SIG-M5 treated with dmso at 0.1 percent for 504 hours (cell line): ENCODE results near the gene AHNAK2.
A peak's percentile ranks its signal among the peaks of the same experiment; 100 is the strongest.

Source experiments
- DNase-seq: peaks from one replicate; lab custom pipeline; 2025; ENCODE audit not compliant: unreplicated experiment; lab: John Stamatoyannopoulos, UW

The AHNAK2 gene

DNA sequence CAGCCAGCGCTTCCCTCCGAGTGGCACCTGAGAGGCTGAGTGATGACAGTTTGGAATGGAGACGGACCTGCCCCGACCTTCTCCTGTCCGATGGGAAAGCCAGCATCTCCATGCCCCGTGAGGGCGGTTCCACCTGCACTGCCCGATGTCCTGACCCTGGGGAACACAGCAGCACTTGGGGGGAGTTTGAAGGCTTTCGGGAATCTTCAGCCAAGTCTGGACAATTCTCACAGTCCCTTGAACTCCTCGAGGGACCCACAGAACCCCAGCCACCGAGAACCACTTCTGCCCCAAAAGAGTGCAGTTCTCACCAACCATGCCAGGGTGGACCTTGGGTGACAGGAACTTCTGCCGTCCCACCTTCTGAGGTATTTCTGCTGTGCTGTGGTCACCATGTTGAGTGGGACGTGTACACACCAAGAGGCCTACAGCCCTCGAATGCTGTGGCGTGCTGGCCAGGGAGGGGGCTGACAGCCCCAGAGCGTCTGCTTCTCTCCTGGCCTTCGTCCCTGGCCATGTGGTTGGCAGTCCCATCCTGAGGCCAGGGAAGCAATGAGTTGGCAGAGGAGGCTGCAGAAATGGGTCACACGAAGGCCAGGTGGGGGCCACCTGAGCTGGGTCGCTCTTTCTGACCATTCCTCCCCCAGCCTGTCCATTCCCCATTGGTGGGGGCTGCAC is 8.5 kb upstream of the AHNAK2 start:
- DNase-seq = no peak

DNA sequence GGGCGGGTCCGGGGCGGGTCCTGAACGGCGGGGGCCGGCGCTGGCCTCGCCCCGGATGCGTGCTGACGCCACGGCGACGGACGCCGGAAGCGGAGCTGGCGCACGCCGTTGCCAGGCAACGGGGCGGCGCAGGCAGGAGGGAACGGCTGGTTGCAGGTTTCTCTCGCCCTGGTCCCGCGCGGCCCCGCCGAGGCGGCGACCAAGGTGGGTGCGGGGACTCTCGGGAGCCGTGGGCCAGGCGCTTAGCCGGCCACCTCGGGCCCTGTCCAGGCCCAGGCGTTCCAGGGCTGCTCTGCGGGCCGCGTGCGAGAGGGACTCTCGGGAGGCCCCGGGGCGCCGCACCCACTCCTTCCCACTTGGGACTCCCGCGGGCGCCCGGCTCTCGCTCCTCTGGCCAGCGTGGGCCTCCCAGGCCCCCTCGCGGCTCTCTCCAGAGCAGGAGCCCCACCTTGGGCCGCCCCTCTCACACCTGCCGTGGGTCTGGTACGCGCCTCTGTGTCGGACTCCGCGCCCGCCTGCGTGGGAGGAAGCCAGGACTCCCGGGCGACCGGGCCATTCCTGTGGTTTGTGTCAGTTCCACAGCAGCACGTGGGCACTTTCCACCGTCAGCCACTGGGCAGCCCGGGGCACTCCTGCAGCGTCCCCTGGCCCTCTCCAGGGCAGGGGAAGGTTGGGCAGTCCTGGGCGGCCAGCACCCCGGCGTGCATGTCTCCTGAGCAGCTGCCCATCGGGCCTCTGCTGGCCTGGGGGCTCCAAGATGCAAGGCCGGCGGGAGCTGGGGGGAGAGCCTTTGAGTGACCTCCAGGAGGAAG is 7.7 kb upstream of the AHNAK2 start, which contains the start of gene CLBA1:
CLBA1 (plus strand) TSS at position 114 of the 812 bp plus-strand sequence; CDS start at position 758, 644 bp downstream.
- DNase-seq = peak; percentile 79

DNA sequence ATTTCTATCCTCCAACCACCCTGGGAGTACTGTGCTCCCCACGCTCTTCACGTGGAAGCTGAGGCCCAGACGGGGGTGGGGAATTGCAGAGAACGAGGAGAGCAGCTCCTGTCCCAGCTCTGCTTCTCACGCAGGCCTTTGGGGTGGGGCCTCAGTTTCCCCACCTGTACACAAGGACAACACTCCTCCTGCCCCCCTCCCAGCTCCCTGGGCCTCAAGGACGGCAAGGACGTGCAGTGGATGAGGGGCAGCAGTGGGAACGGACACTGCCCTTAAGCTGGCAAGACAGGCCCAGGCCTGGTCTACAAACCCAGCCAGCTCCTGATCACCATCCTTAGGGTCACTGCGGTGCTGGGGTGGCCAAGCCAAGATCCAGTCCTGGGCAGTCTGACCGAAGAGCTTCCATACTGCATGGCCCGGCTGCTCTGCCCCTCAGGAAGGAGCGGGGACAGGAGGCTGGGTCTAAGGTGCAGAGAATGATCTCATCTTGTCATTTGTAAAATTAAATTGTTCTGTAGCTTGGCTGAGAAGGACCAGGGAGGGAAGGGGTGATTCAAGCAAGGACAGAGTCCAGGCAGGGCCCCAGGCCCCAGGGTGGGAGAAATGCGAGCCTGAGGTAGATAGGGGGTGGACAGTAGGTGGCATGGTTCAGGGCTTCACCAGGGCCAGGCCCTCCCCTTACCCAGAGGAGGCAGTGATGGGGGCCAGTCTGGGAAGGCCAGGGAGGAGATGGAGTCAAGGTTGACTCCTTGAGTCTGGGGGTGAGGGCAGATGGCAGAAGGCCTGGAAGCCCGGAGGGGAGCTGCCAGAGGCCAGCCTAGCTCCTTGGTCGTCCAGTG is 6.1 kb upstream of the AHNAK2 start:
- DNase-seq = no peak

DNA sequence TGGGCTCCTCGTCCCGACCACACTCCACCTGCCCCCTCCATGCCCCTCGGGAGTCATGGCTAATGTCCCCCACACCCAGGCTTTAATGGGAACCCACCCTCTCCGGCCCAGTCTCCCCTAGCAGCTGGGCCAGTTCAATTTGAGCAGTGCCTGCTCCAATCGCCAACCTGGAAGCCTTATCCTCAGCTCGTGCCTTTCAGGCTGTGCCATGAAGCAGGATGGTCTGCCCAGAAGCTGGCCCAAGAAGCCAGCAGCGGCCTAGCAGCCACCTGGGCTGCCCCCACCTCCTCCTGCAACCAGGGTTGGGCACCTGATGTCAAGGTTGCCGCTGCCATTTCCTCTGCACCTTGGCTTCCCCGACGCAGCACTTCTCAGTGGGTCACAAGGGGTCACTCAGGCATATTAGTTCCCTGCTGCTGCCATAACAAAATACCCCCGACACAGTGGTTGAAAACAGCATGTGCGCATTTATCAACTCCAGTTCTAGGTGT is 5.1 kb upstream of the AHNAK2 start:
- no peak for DNase-seq

DNA sequence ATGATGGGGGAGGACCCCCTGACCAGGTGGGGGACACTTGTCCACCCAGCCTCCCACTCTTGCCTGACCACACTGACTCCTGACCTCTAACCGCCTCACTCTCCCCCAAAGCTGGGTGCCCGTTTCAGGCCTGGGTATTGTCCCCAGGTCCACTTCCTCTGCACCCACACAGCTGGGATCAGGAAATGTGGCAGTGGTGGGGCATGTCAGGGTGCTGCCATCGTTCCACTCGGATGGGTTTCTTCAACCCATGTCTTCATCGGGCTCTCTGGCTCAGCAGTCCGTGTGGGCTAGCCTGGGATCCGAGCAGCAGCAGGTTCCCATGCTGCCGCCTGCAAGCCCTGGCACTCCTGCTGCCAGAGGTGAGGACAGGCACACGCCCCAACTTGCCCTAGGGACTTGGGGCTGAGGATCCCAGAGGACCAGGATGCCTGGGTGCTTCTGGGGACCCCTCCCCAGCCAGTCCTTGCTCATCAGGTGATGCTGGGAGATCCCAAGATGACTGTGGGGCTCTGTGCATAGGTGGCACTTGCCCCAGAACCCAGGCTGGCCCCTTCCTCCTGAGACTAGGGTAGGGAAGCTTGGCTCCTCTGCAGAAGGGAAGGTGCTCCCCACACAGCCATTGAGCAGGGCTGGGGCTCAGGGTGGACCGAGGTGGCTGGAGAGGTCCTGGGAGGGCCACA is 4.5 kb upstream of the AHNAK2 start:
- DNase-seq = no peak

DNA sequence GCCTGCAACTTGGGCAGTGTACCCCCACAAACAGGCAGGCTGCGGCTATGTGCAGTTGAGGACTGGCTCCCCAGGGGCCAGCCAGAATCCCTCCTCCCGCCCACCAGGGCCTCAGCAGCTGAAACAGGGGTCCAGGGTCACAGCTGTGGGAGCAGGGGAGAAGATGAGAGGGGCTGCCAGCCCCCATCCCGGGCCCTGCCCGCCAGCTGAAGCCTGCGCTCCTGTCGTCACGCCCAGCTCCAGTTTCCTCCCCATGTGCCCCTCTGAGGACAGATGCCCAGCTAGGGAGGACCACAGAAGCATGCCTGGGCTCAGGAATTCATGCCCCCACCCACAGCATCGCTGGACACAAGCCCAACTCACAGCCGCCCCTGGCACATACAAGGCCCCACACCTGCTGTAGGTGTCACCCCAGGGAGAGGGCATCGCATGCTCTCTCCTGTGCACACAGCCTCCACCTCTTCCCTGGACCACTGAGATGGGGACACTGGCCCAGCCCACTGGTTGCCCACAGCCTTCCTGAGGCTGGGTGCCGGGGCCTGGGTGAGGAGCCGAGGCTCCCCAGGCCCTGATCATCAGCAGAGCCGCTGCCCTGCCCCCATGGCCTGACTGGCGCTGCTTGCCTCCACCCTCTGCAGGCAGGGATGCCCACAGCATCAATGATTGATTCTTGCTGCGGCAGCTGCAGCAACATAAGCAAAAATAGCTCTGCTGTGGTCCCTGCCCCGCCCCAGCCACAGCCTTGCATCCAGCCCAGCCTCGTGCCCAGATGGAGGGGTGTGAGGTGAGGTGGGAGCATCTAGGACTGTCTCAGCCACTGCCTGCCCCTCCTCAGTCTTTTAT is 3.7 kb upstream of the AHNAK2 start:
- DNase-seq = no peak

DNA sequence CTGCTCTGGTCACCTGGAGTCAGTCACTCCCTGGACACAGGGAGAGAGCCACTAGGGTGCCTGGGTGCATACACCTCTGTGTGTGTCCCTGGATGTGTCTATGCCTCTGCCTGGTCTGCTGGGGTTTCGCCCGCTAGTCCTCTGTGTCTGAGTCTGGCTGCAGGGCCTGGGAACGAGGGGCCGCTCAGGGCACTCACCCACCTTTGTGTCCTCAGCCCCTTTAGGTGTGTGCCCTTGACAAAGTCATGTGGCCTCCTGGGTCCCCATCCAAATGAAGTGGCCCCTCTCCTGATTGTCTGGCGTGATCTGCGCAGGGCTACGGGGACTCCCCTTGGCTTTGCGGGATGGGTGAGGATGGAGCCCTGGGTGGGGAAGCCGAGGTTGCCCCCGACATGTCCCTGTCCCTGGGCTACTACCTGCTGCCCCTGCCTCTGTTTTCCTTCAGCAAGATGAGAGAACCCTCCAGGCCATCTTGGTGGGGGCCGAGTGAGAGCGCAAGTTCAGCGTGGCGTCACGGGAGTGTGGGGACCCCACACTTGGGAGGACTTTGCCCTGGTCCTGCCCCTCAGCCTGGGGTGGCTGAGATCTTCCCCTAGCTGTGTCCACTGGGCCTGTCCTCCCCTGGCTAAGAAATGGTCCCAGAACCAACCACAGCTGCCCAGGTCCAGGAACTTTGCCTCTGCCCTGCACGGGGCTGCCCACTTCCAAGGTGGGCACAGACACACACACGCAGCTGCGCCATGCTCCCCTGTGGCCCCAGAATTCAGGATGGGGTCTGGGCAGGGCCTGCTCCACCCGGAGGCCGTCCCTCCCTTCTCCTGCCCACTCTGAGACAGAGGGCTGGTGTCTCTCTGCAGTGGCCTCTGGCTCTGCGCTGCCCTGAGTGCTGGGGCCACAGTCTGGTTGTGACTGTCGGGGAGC is 2.7 kb upstream of the AHNAK2 start:
- DNase-seq = no peak

DNA sequence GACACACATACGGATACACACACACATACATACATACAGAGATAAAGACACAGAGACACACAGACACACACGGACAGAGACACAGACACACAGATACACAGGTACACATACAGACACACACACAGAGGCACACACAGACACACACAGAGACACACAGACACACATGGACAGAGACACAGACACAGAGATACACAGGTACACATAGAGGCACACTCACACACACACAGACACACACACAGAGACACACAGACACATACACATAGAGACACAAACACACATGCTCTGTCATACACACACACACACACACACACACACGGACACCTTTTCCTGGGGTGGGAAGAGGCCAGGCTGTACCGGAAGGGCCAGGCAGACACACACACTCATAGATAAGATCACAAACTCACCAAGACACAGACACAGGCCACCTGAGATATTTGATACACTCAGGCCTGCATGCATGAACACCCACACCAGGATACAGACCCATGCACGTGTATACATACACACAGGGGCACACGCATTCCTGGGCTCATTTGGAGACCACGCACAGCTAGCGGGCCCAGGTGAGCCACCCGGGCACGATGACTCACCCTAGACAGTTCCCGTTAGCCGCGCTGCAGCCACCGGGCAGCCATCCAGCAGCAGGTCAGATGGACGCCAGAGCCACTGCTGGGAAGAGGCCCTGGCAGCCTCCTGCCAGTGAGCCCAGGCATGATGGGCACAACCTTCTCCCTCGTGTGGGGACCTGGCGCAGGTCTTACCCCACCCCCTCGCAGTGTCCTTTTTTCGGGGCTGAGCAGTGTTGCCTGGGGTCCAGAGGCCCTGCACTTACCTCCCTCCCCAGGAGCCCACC is 1.8 kb upstream of the AHNAK2 start:
- DNase-seq = no peak

DNA sequence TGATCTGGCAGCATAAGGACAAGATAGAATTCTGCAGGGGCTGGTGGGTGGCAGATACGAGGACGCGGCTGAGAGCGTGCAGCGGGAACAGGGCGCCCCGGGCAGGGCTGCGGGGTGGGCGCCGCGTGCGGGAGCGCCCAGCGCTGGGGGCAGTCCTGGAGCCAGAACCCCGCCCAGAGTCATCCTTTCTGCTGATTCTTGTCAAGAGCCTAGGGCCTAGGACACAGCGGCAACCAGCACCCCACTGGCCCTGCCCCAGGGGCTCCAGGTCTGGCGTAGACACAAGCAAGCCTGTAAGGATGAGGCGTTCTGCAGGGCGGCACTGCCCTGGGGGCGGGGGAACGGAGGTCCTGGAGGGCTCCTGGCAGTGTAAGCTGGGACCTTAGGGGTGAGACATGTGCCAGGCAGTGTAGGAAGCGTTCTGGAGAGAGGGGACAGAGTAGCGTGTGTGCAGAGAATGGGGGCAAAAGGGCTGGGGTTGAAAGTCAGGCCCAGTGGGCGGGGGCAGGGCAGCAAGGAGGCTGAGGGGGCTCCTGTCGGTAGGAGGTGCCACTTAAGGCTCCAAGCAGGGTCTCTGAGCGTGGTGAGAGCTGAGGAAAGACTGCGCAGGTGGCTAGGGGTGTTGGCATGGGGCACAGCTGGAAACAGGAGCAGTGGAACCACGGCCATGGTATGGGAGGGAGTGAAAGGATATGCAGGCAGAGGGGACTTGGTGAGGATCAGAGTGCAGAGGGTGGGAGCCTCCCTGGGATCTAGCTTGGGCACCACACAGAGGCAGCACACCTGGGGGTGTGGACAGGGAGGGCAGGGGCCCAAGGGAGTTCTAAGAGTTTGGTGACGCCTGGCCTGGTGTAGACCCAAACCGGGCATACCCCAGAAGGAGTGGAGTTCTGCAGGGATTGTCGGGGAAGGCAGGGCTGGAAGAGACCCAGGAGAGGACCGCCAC is 845 bp upstream of the AHNAK2 start:
- DNase-seq = no peak

DNA sequence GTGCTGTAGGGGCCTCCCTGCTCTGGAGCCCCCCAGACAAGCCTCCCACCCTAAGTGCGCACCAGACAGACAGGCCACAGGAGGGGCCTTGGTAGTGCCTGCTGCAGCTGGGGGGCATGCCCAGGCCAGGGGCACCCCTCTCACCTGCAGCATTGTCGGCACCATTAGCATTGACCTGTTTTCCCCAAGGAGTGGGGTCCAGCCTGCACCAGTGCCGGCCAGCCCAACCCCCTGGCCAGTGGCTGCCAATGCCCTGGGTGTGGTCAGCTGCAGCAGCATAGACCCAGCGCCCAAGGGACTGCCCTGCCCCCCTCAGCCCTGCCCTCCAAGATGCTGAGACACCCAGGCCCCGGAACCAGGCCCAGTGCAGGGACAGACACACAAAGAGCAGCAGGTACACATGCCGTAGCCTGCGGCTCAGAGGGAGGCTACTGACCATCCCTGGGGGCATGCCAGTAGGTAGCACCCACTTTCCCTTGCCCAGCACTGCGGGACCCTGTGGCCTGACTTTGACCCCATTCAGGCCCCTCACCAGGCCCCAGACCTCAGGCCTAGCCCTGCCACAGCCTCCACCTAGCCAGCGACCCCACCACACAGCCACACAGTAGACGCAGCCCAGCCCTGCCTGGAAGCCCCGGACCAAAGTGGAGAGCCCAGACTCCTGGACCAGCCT is 1.0 kb downstream of the AHNAK2 start:
- DNase-seq = no peak

DNA sequence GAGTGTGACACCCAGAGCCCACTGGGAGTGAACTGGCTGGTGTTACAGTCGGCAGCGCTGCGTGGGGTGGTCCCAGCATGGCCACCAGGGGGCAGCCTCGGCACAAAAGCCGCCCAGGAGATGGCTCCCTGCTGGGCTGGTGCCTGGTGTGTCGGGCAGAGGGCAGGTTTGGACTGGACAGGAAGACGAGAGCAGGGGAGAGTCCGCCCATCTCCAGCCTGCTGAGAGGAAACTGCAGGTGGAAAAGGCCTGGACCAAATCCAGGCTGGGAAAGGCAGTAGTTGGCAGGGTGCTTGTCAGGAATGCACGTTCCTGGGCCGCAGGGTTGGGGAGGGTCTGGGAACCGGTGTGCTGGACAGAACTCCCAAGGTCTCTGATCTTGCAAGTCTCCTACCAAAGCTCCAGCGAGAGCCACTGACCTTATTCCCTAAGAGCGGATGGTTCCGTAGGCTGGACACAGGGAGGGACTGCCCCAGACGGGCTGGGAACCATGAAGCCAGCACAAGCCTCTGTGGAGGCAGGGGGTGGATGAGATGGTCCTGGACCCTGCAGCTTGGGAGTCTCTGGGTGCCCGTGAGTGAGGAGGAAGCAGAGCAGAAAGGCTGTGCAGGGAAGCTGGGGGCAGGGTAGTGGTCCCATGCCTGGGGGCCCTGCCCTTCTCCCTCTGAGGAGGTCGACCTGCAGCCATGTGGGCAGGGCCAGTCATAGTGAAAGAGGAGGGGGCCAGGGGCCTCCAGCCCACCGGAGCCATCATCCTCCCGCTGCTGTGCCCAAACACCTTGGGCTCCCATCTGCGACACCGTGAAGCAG is 1.8 kb downstream of the AHNAK2 start:
- DNase-seq = peak; percentile 70

DNA sequence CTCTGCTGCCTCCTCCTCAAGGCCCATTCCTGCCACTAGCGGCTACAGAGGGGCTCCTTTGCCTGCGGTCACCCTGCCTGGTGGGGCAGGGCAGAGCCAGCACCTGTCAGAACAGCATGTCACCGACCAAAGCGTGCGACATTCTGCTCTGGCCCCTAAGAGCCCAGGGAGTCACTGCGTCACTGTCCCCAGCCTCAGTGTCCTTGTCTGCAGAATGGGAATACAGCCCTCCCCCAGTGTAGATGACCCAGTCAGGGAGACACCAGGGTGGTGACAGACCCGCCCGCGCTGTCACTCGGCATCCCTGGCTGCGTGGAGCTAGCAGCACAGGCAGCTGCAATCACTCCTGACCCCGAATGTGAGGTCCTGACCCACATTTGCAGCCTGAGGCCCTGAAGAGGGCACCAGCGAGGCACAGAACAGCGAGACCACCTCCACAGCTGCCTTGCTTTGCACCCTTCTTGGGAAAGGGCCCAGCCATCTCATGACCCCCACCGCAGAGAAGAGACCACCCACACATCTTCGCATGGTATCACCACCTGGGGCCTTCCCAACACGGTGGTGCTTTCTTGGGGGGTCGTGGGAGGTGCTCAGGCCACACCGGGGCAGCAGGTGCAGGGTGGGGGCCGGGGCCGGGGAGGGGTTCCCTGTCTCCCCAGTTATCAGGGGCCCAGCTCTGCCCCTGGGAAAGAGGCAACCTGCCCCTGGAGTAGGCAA is 2.5 kb downstream of the AHNAK2 start:
- DNase-seq = no peak

DNA sequence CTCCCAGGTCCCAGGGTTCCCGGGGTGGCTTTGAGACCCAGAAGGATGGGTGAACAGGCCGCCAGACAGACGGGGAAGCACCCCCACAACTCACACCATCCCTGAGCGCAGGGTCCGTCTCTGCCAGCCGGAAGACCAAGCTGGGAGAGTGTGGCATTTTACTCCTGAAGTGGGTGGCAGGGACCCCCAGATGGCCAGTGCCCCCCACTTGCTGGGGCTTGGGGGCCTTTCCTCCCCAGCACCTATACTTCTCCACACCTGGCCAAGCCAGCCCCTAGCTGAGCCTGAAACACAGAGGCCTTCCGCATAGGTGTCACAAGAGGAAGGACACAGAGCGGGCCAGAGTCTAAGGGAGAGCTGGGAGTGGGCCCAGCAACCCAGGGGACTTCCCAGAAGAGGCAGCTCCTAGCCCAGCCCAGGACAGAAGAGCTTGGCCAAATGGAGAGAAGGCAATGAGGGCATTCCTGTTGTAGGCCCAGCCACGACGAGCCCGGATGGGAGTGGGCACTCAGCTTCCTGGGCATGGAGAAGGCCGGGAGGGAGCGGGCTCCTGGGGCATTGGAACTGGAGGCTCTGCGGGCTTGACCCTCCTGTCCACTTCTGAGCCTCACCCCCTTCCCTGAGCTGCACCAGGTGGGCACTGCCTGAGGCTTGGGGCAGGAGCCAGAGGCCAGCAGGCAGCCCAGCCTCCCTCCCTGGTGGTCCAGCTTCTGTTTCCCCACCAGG is 3.3 kb downstream of the AHNAK2 start:
- DNase-seq = no peak

DNA sequence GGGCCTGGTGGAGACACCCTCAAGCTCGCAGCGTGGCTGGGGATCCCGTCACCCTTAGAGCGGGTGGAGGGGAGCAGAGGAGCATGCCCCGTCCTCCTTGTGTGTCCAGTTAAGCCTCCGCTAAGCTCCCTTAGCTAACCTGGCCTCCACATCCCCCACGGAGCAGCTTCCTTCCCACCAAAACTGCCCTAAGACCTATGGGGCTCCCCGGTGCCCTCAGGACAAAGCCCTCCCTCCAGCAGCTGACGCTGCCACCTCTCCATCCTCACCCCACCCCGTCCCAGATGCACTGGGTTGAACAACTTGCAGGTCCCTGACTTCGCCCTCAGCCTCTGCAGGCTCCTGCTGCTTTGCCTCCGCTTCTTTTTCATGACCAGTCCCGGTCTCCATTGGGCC is 4.0 kb downstream of the AHNAK2 start:
- no peak for DNase-seq
